GM23338 (cell line): ENCODE measurements around the gene FCN2. TPM values are rescaled to one million over a fixed set of nuclear protein-coding genes. Genes with fewer than 3 reads are reported as not detected.

Source experiments
- ATAC-seq: fragments of 200-7000 bp; cut with Tn5 transposase; 3 replicates; pipeline ENCODE4 v1.9.1; 2020
- DNase-seq: peaks from one replicate; pipeline ENCODE4 v3.0.0-alpha.2; 2015; ENCODE audit warnings: low spot score
- H2AFZ ChIP-seq: fragments of 200-600 bp; sonication (generic); 2 replicates; pipeline ENCODE4 v1.8.0; 2016; ENCODE audit warnings: antibody characterized with exemption, mild to moderate bottlenecking, moderate library complexity
- H3F3A ChIP-seq: fragments of 200-600 bp; sonication (generic); replicated peaks from 2 replicates; pipeline ENCODE4 v1.8.0; 2017; ENCODE audit warnings: antibody characterized with exemption, mixed run types, low read depth
- H3K27ac ChIP-seq: fragments of 200-600 bp; sonication (generic); 2 replicates; pipeline ENCODE4 v1.6.1; 2016; ENCODE audit warnings: low read depth
- H3K27me3 ChIP-seq: fragments of 200-600 bp; sonication (generic); 2 replicates; pipeline ENCODE4 v1.8.0; 2016; ENCODE audit warnings: mild to moderate bottlenecking, mixed run types, moderate library complexity; ENCODE audit not compliant: insufficient read depth
- H3K36me3 ChIP-seq: fragments of 200-600 bp; sonication (generic); 2 replicates; pipeline ENCODE4 v1.8.0; 2016; ENCODE audit warnings: mild to moderate bottlenecking; ENCODE audit not compliant: insufficient read depth
- H3K4me1 ChIP-seq: fragments of 200-600 bp; sonication (generic); 2 replicates; pipeline ENCODE4 v1.8.0; 2016; ENCODE audit warnings: mild to moderate bottlenecking, moderate library complexity; ENCODE audit not compliant: insufficient read depth
- H3K4me2 ChIP-seq: fragments of 200-600 bp; sonication (generic); 2 replicates; pipeline ENCODE4 v1.7.1; 2017; ENCODE audit warnings: mixed run types
- H3K4me3 ChIP-seq: fragments of 200-600 bp; sonication (generic); 2 replicates; pipeline ENCODE4 v1.6.1; 2016; ENCODE audit warnings: mixed run types
- H3K79me2 ChIP-seq: fragments of 200-600 bp; sonication (generic); replicated peaks from 2 replicates; pipeline ENCODE4 v1.8.0; 2017; ENCODE audit warnings: mild to moderate bottlenecking; ENCODE audit not compliant: insufficient read depth
- H3K9me2 ChIP-seq: fragments of 200-600 bp; sonication (generic); 2 replicates; pipeline ENCODE4 v1.8.0; 2017; ENCODE audit not compliant: insufficient read depth
- H4K20me1 ChIP-seq: fragments of 200-600 bp; sonication (generic); replicated peaks from 2 replicates; pipeline ENCODE4 v1.8.0; 2017; ENCODE audit warnings: mild to moderate bottlenecking; ENCODE audit not compliant: insufficient read depth
- H3K27ac Mint-ChIP-seq: 2 replicates; pipeline ENCODE4 v1.8.0; 2020; ENCODE audit warnings: inconsistent platforms, mild to moderate bottlenecking, moderate library complexity, mixed read lengths
- H3K27me3 Mint-ChIP-seq: 3 replicates; pipeline ENCODE4 v1.8.0; 2022; ENCODE audit warnings: low read depth, mild to moderate bottlenecking, moderate library complexity, mixed read lengths, inconsistent platforms; ENCODE audit not compliant: insufficient read depth, poor library complexity
- H3K36me3 Mint-ChIP-seq: 3 replicates; pipeline ENCODE4 v1.8.0; 2021; ENCODE audit warnings: low read depth, mild to moderate bottlenecking, inconsistent platforms, moderate library complexity, mixed read lengths
- H3K4me1 Mint-ChIP-seq: 3 replicates; pipeline ENCODE4 v1.8.0; 2020; ENCODE audit warnings: mild to moderate bottlenecking, inconsistent platforms, mixed read lengths
- H3K4me3 Mint-ChIP-seq: 3 replicates; pipeline ENCODE4 v1.8.0; 2021; ENCODE audit warnings: moderate library complexity, mild to moderate bottlenecking, inconsistent platforms, mixed read lengths
- H3K9me3 Mint-ChIP-seq: 3 replicates; pipeline ENCODE4 v1.8.0; 2020; ENCODE audit warnings: moderate library complexity, mild to moderate bottlenecking, inconsistent platforms, mixed read lengths
- CREB1 ChIP-seq: fragments of 250-450 bp; sonication (Bioruptor Pico); IDR thresholded peaks from 2 replicates; pipeline ENCODE4 v1.5.0; 2020; ENCODE audit warnings: low read depth, mild to moderate bottlenecking, moderate library complexity
- CTCF ChIP-seq, 2 experiments: fragments of 200-600 bp in 1 of 2; sonication (generic) in 1 of 2; conservative IDR thresholded peaks; 2 replicates each; pipeline versions ENCODE4 v1.5.1 to v1.6.1; 2016 to 2017; ENCODE audit warnings: antibody characterized with exemption in 2 of 2, low read depth in 2 of 2, mild to moderate bottlenecking in 2 of 2, moderate library complexity in 1 of 2
- ETS1 ChIP-seq: IDR thresholded peaks from 2 replicates; pipeline ENCODE4 v1.6.1; 2016; ENCODE audit warnings: antibody characterized with exemption
- EZH2 ChIP-seq: fragments of 200-600 bp; sonication (generic); IDR thresholded peaks from one replicate; pipeline ENCODE4 v1.8.0; 2017; ENCODE audit warnings: antibody characterized with exemption, mild to moderate bottlenecking, low read depth; ENCODE audit not compliant: unreplicated experiment
- EZH2phosphoT487 ChIP-seq: fragments of 200-600 bp; sonication (generic); IDR thresholded peaks from one replicate; pipeline ENCODE4 v1.8.1; 2018; ENCODE audit warnings: antibody characterized with exemption; ENCODE audit not compliant: unreplicated experiment
- JUNB ChIP-seq: IDR thresholded peaks from one replicate; pipeline ENCODE4 v1.6.1; 2016; ENCODE audit warnings: antibody characterized with exemption; ENCODE audit not compliant: unreplicated experiment
- NANOG ChIP-seq: IDR thresholded peaks from 2 replicates; pipeline ENCODE4 v1.6.1; 2016; ENCODE audit warnings: antibody characterized with exemption, borderline replicate concordance
- POLR2AphosphoS5 ChIP-seq: IDR thresholded peaks from 2 replicates; pipeline ENCODE4 v1.6.1; 2016; ENCODE audit warnings: antibody characterized with exemption, low read depth
- REST ChIP-seq: IDR thresholded peaks from one replicate; pipeline ENCODE4 v1.6.1; 2018; ENCODE audit warnings: antibody characterized with exemption; ENCODE audit not compliant: unreplicated experiment
- STAT1 ChIP-seq: IDR thresholded peaks from one replicate; pipeline ENCODE4 v1.6.1; 2016; ENCODE audit warnings: antibody characterized with exemption; ENCODE audit not compliant: unreplicated experiment
- ZNF114 ChIP-seq: fragments of 250-450 bp; sonication (Bioruptor Pico); IDR thresholded peaks from 2 replicates; pipeline ENCODE4 v1.5.0; 2020; ENCODE audit warnings: mild to moderate bottlenecking, moderate library complexity
- ZNF331 ChIP-seq: fragments of 250-450 bp; sonication (Bioruptor Pico); IDR thresholded peaks from 2 replicates; pipeline ENCODE4 v1.5.0; 2020; ENCODE audit warnings: low read depth, mild to moderate bottlenecking, moderate library complexity
- ZNF462 ChIP-seq: fragments of 250-450 bp; sonication (Bioruptor Pico); IDR thresholded peaks from 2 replicates; pipeline ENCODE4 v1.5.0; 2020; ENCODE audit warnings: mild to moderate bottlenecking, moderate library complexity
- polyA plus RNA-seq: library from polyadenylated mRNA; unstranded; fragments of >200 nt; fragmentation: Nextera tagmentation; extraction: Ambion mirVana; gene quantifications from 2 replicates; pipeline ENCODE4 v1.2.1, GENCODE V29; 2016
- total RNA-seq: library from RNA; depleted of rRNA; stranded (reverse); fragments of >200 nt; shearing (Covaris generic); gene quantifications from 2 replicates; pipeline ENCODE4 v1.2.3, GENCODE V29; 2014

The FCN2 gene
- total and polyA plus RNA-seq, 2 experiments from 2014 or later = not detected

- no peaks in the 10 kb centered on the region for H3K36me3 ChIP-seq
- no peaks in the 10 kb centered on the region for H3F3A ChIP-seq
- no peaks in the 10 kb centered on the region for H3K9me2 ChIP-seq
- H4K20me1 ChIP-seq = no peaks in the 10 kb centered on the region
- H3K4me2 ChIP-seq = no peak overlapping the region
- H3K27me3 ChIP-seq = no peaks in the 10 kb centered on the region
- TF ChIP-seq STAT1 = no peak
- TF ChIP-seq ZNF114 (CRISPR knock-in tag) = no peak
- TF ChIP-seq CTCF (conservative IDR thresholded peaks at IDR 0.05; ENCODE audit: low read depth in 2 of 2) = no peak
- TF ChIP-seq EZH2 = no peak
- TF ChIP-seq ZNF462 (CRISPR knock-in tag) = no peak
- no peak for TF ChIP-seq CREB1
- TF ChIP-seq POLR2AphosphoS5 = no peak
- TF ChIP-seq NANOG = no peak
- no peak for TF ChIP-seq JUNB
- no peak for TF ChIP-seq EZH2phosphoT487
- no peak for TF ChIP-seq REST
- no peak for TF ChIP-seq ZNF331 (CRISPR knock-in tag)
- TF ChIP-seq ETS1 = no peak
- ATAC-seq = no peak
- H3K36me3 Mint-ChIP-seq = no peaks in the 10 kb centered on the region; the same call in 1 of the 3 replicates
- no peak overlapping the region for H2AFZ ChIP-seq
- no peaks in the 10 kb centered on the region; the same call in 1 of the 3 replicates for H3K9me3 Mint-ChIP-seq
- no peak overlapping the region for H3K27ac ChIP-seq
- peaks cover 3% of the 10 kb centered on the region for H3K27me3 Mint-ChIP-seq
- no peak for DNase-seq
- no peak overlapping the region for H3K4me3 Mint-ChIP-seq
- H3K27ac Mint-ChIP-seq = no peak overlapping the region
- no peak overlapping the region for H3K4me3 ChIP-seq
- no peaks in the 10 kb centered on the region for H3K79me2 ChIP-seq
- no peaks in the 10 kb centered on the region for H3K4me1 ChIP-seq
- H3K4me1 Mint-ChIP-seq = no peaks in the 10 kb centered on the region
These were observed 35.8 kb upstream of the FCN2 start for GRCh38 chr9:134844821-134845220.
